Spleen (tissue), 13 donors: Measurements from ENCODE around the gene FOXP1. TPM values are rescaled to one million over a fixed set of nuclear protein-coding genes. Genes with fewer than 3 reads are reported as not detected.

ENCODE experiments used
- DNase-seq: peaks from one replicate; pipeline ENCODE4 v3.0.0-alpha.2; 2020
- H3K27ac ChIP-seq, 8 donors: fragments of 200-600 bp; sonication (generic) in 7 of 8; 1 replicate in 4 of 8; 2 replicates in 4 of 8; pipeline versions ENCODE4 v1.5.0 to v1.8.0; 2016 to 2021; ENCODE audit warnings: inconsistent platforms in 4 of 8, mild to moderate bottlenecking in 4 of 8, moderate library complexity in 1 of 8
- H3K27me3 ChIP-seq, 7 donors: fragments of 200-600 bp; sonication (generic) in 6 of 7; replicated peaks in 1 of 7; 1 replicate in 4 of 7; 2 replicates in 3 of 7; pipeline versions ENCODE4 v1.5.0 to v1.8.0; 2016 to 2021; ENCODE audit warnings: inconsistent platforms in 3 of 7, mild to moderate bottlenecking in 1 of 7
- H3K36me3 ChIP-seq, 6 donors: fragments of 200-600 bp; sonication (generic) in 5 of 6; 1 replicate in 4 of 6; 2 replicates in 2 of 6; pipeline versions ENCODE4 v1.5.0 to v1.8.0; 2016 to 2021; ENCODE audit warnings: inconsistent platforms in 2 of 6
- H3K4me1 ChIP-seq, 6 donors: fragments of 200-600 bp; sonication (generic) in 5 of 6; 1 replicate in 3 of 6; 2 replicates in 3 of 6; pipeline versions ENCODE4 v1.5.0 to v1.8.0; 2016 to 2021; ENCODE audit warnings: inconsistent platforms in 3 of 6
- H3K4me3 ChIP-seq, 8 donors: fragments of 200-600 bp; sonication (generic) in 7 of 8; 1 replicate in 4 of 8; 2 replicates in 4 of 8; pipeline versions ENCODE4 v1.5.0 to v1.8.0; 2016 to 2021; ENCODE audit warnings: inconsistent platforms in 4 of 8, mild to moderate bottlenecking in 4 of 8, moderate library complexity in 2 of 8
- H3K9me3 ChIP-seq, 8 donors: fragments of 200-600 bp; sonication (generic) in 7 of 8; 1 replicate in 4 of 8; 2 replicates in 4 of 8; pipeline versions ENCODE4 v1.5.0 to v1.8.0; 2016 to 2021; ENCODE audit warnings: inconsistent platforms in 4 of 8
- CTCF ChIP-seq, 11 experiments: fragments of 200-600 bp in 7 of 11; fragments of 450-650 bp in 4 of 11; sonication (generic) in 4 of 11; IDR thresholded peaks in 8 of 11; conservative IDR thresholded peaks in 3 of 11; 1 replicate in 7 of 11; 2 replicates in 4 of 11; pipeline versions ENCODE4 v1.4.0 to v1.8.0; 2016 to 2021; ENCODE audit warnings: antibody characterized with exemption in 11 of 11, inconsistent platforms in 4 of 11, mild to moderate bottlenecking in 1 of 11
- POLR2A ChIP-seq, 3 donors: fragments of 450-650 bp; IDR thresholded peaks; one replicate each; pipeline ENCODE4 v1.5.1; 2017; ENCODE audit warnings: antibody characterized with exemption in 3 of 3, mild to moderate bottlenecking in 1 of 3
- POLR2AphosphoS5 ChIP-seq, 3 donors: sonication (generic); formaldehyde crosslinking; IDR thresholded peaks; one replicate each; pipeline ENCODE4 v1.5.1; 2017; ENCODE audit warnings: antibody characterized with exemption in 3 of 3
- whole genome bisulfite sequencing, 5 donors: extraction: QIAGEN DNeasy Blood & Tissue Kit in 3 of 5; methylation state at CpG; one replicate each; pipeline versions ENCODE4 v1.1.5 to v1.1.7; 2013 to 2018; 5-methylcytosine and 5-hydroxymethylcytosine counted together
- intact Hi-C: fragments of 100-400 bp; cut with DNase I; formaldehyde crosslinking; loops from one replicate; pipeline ENCODE4 v1.15.0; 2023; ENCODE audit warnings: low total_unique reads
- long read RNA-seq, 2 donors: transcript quantifications; one replicate each; lab custom pipeline, GENCODE V29; 2026
- polyA plus RNA-seq, 3 donors: library from polyadenylated mRNA; stranded (reverse); fragments of 200-250 nt; gene quantifications; one replicate each; pipeline ENCODE4 v1.2.1, GENCODE V29; 2013
- total RNA-seq, 7 donors: library from RNA; depleted of rRNA in 3 of 7; stranded (reverse); fragments of >200 nt in 3 of 7; fragmentation: NEBNext Ultra II Directional in 4 of 7; extraction: Animal tissue kit (Norgen Biotek cat#: 25700) in 4 of 7; gene quantifications; one replicate each; pipeline versions ENCODE4 v1.1.0 to v1.2.1, GENCODE V29; 2016 to 2021
- donor health status: healthy with polysubstance abuse.
- donor health status: DM: no; HTN: no; CAD: no; lungs with moderate emphysema.
- donor health status: DM: no; HTN: no; CAD: no.
- donor health status: Bipolar disorder and iron deficiency.
- donor health status: healthy.
- donor health status: DM: no; HTN: no; CAD: no.
- donor health status: DM: yes; HTN: yes; CAD: no.

Gene FOXP1
- total RNA-seq (100 to 1,000 TPM; 134 to 202 (median 166) TPM), polyA plus RNA-seq (10 to 100 TPM; 11.1 to 17.2 (median 15.4) TPM)
- long read RNA-seq, donor 1, partial matches to known transcripts, result 0 of 1 reads
- long read RNA-seq, donor 1, other reads (novel, unspliced or antisense), result 0 of 1 reads
- long read RNA-seq, donor 2, partial matches to known transcripts, result 0 of 2 reads
- long read RNA-seq, donor 2, other reads (novel, unspliced or antisense), result 0 of 2 reads

DNA sequence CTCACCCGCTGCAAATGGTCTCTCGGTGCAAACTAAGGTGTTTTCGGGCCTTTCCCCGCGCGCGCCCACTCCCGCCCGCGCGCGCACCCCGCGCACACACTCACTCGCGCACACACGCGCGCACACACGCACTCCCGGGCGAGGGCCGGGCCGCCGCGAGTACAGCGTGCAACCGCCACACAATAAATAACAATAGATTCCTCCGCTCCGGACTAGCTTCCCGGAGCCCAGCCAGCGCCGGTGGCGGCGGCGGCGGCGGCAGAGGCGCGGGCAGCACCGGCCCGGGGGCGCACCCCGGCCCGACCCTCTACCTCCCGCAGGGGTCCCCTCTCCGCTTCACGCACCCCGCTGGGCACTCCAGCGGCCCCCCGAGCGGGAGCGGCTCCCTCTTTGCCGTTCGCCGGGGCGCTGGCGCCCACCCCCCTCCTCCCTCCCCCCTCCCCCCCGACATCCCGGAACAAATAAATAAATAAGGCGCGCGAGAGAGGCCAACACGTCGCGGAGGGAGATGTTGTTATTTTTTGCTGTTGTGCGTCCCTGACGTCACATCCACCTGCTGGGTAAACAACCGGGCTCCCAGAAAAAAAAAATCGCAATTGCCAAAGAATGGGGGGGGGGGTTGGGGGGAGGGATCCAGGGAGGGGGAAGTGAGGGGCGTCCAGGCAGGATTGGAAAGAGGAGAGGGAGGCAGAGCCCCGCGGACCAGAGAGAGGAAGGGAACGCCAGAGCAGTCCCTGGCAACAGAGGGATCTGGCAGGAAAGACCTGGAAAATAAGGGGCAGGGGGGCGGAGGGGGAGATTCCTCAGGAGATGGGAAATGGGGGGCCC lies at the start of gene FOXP1:
Gene FOXP1 (minus strand): TSS at position 163 of the 828 bp plus-strand sequence. CDS start 385,347 bp downstream, outside the sequence.
- intact Hi-C loops, result loop anchor here (10.0 kb wide), 2 partner anchors 279 to 869 kb away; no protein-coding TSS in a partner anchor
- TF ChIP-seq CTCF (IDR thresholded peaks at IDR 0.05 in 8 of 11, conservative IDR thresholded peaks at IDR 0.05 in 3 of 11), result no peak
- peak in 1 of 3 donors; percentile 29 for TF ChIP-seq POLR2A (IDR thresholded peaks at IDR 0.05)
- TF ChIP-seq POLR2AphosphoS5 (IDR thresholded peaks at IDR 0.05), result peak; percentile 81 to 88 (median 88)
- Histone ChIP-seq H3K36me3 (no peaks in the 10 kb centered on the region), H3K27ac (peak within 1 kb of the TSS; percentile 94 to 98 (median 96)), H3K4me1 (peaks cover 21 to 65% (median 47%) of the 10 kb centered on the region in 6 donors), H3K9me3 (no peaks in the 10 kb centered on the region), H3K4me3 (peak within 1 kb of the TSS; percentile 71 to 90 (median 80)), H3K27me3 (peaks cover 0 to 18% (median 0%) of the 10 kb centered on the region in 7 donors)
- 0 to 1% (median 0%) methylated on average over 58 to 75 of the region's 75 CpGs for WGBS, 5 donors
- peak; percentile 92 for DNase-seq

DNA sequence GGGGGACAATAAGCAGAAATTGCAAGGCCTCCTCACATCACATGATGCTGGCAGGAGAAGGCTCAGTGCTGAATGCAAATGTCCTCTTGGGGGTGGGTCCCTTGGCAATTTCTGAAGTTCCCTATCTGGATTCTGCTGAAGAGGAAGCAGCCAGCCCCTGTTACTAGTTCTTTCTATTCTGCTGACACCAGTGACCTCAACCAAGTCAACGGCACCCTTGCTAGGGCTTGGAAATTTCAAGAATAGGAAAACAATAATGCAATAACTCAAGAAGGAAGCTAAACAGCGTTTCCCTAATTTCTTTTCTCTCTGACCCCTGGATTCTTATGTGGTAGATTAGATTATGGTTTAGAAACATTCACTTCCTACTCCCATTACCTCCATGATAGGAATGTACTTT lies 46.2 kb upstream of the FOXP1 start:
- Histone ChIP-seq H3K27me3 (no peaks in the 10 kb centered on the region), H3K4me1 (peaks cover 0 to 13% (median 0%) of the 10 kb centered on the region in 6 donors), H3K36me3 (no peaks in the 10 kb centered on the region), H3K4me3 (no peak overlapping the region), H3K27ac (peak overlapping the region in 3 of 8 donors; percentile 8 to 62 (median 21)), H3K9me3 (peaks cover 0 to 5% (median 0%) of the 10 kb centered on the region in 8 donors)
- no peak for TF ChIP-seq CTCF (IDR thresholded peaks at IDR 0.05 in 8 of 11, conservative IDR thresholded peaks at IDR 0.05 in 3 of 11)
- no peak for TF ChIP-seq POLR2A (IDR thresholded peaks at IDR 0.05)
- no peak for TF ChIP-seq POLR2AphosphoS5 (IDR thresholded peaks at IDR 0.05)
- no peak for DNase-seq
- intact Hi-C loops, result no loop called here
- WGBS, 5 donors, result 18 to 42% (median 28%) methylated on average over 2 of the region's 2 CpGs

DNA sequence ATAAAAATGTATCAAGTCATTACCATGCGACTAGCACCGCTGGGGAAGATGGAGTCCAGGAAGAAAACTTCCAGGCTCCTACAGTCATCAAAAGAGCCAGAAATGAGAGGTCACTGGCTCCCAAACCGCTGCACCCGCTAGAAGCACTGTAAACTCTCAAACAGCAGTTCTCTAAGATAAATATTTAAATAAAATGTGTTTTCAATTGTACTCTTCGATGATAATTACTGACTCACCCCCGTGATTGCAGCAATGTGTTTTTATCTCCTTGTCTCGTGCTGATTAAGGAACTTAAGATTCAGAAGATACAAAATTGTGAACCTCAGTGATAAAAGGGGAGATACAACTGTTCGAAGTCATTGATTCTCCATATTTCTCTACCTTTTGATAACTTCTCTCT lies 45.8 kb upstream of the FOXP1 start:
- peaks cover 0 to 5% (median 0%) of the 10 kb centered on the region in 8 donors for H3K9me3 ChIP-seq
- H3K27ac ChIP-seq, result peak overlapping the region in 3 of 8 donors; percentile 8 to 62 (median 21)
- no peak overlapping the region for H3K4me3 ChIP-seq
- peaks cover 0 to 13% (median 0%) of the 10 kb centered on the region in 6 donors for H3K4me1 ChIP-seq
- WGBS, 5 donors, result 72 to 87% (median 78%) methylated on average over 8 of the region's 8 CpGs
- H3K36me3 ChIP-seq, result no peaks in the 10 kb centered on the region
- no peak for DNase-seq
- no peak for TF ChIP-seq CTCF (IDR thresholded peaks at IDR 0.05 in 8 of 11, conservative IDR thresholded peaks at IDR 0.05 in 3 of 11)
- no peak for TF ChIP-seq POLR2A (IDR thresholded peaks at IDR 0.05)
- no peak for TF ChIP-seq POLR2AphosphoS5 (IDR thresholded peaks at IDR 0.05)
- intact Hi-C loops, result no loop called here
- H3K27me3 ChIP-seq, result no peaks in the 10 kb centered on the region

DNA sequence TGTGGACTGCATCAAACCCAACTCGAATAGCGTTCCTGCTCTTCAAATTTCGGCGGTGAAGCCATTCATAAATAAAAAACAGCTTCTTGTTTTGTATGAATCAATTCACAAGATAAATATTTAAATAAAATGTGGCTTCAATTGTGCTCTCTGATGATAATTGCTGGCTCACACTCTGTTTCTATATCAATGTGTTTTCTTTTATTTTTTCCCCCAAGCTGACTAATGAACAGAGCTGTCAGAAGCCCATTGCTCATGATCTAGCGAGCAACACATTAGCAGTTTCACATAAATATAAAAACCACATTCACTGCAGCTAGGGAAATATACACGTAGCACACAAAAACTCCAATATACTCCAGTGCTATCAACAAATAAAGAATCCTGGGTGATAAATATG lies 45.0 kb upstream of the FOXP1 start:
- Histone ChIP-seq H3K9me3 (peaks cover 0 to 5% (median 0%) of the 10 kb centered on the region in 8 donors), H3K36me3 (no peaks in the 10 kb centered on the region), H3K4me1 (peaks cover 0 to 13% (median 0%) of the 10 kb centered on the region in 6 donors), H3K27ac (no peak overlapping the region), H3K4me3 (no peak overlapping the region), H3K27me3 (no peaks in the 10 kb centered on the region)
- no peak for DNase-seq
- 72 to 85% (median 83%) methylated on average over 6 of the region's 6 CpGs for WGBS, 5 donors
- TF ChIP-seq POLR2AphosphoS5 (IDR thresholded peaks at IDR 0.05) (no peak), CTCF (IDR thresholded peaks at IDR 0.05 in 8 of 11, conservative IDR thresholded peaks at IDR 0.05 in 3 of 11) (no peak), POLR2A (IDR thresholded peaks at IDR 0.05) (no peak)
- intact Hi-C loops, result no loop called here
